ENCODE measurements around the gene GMPR.

- TF ChIP-seq CTCF (conservative IDR thresholded peaks at IDR 0.05 in 1 of 2, IDR thresholded peaks at IDR 0.05 in 1 of 2; ENCODE audit: extremely low read depth in 1 of 2, insufficient read depth in 1 of 2, low read depth in 1 of 2, low read length in 2 of 2) (peak in 1 of 2 donors; percentile 2), EZH2 (IDR thresholded peaks at IDR 0.05; ENCODE audit: borderline replicate concordance, low read length) (no peak)
Observed at GRCh38 chr6:16251706-16252105, 13.3 kb downstream of the GMPR start.
